NCI-H2081 (cell line): ENCODE measurements around the gene SLC50A1.
"Not testable (repeated sequence)": the region's sequence is repeated elsewhere in the genome, so short reads cannot be mapped to it uniquely, and the experiment has no call there.

Experiments used
- DNase-seq, 2 experiments: peaks; one replicate each; lab custom pipeline; 2025; lab: John Stamatoyannopoulos, UW

Gene SLC50A1

GRCh38 chr1:155117610-155118009 lies 18.0 kb upstream of the SLC50A1 start:
- no peak for DNase-seq

- DNase-seq = not testable (repeated sequence)
These were observed 17.6 kb upstream of the SLC50A1 start for GRCh38 chr1:155118090-155118489.

GRCh38 chr1:155120253-155120652 lies 15.4 kb upstream of the SLC50A1 start:
- no peak for DNase-seq

- no peak for DNase-seq
These were observed 14.4 kb upstream of the SLC50A1 start for GRCh38 chr1:155121249-155121648.

GRCh38 chr1:155122308-155122707 lies 13.3 kb upstream of the SLC50A1 start:
- DNase-seq = no peak

GRCh38 chr1:155123801-155124200 lies 11.9 kb upstream of the SLC50A1 start:
- DNase-seq = no peak

GRCh38 chr1:155124503-155125463 lies 10.9 kb upstream of the SLC50A1 start:
- DNase-seq = no peak

GRCh38 chr1:155125511-155125945 lies 10.1 kb upstream of the SLC50A1 start:
- no peak for DNase-seq

- DNase-seq = no peak
These were observed 9.6 kb upstream of the SLC50A1 start for GRCh38 chr1:155125946-155126555.

GRCh38 chr1:155126556-155127104 lies 9.0 kb upstream of the SLC50A1 start:
- peak in 1 of 2 experiments; percentile 48 for DNase-seq

GRCh38 chr1:155127105-155127966 lies 8.3 kb upstream of the SLC50A1 start, which contains the start of gene EFNA1:
Gene EFNA1, plus strand, starts transcription at chr1:155127876. Its CDS starts 102 bp downstream, at chr1:155127978.
- peak; percentile 53 to 54 for DNase-seq

GRCh38 chr1:155127967-155128754 lies 7.5 kb upstream of the SLC50A1 start:
- no peak for DNase-seq

- DNase-seq = peak; percentile 26 to 56
These were observed 6.7 kb upstream of the SLC50A1 start for GRCh38 chr1:155128755-155129473.

GRCh38 chr1:155130272-155131006 lies 5.2 kb upstream of the SLC50A1 start:
- no peak for DNase-seq

GRCh38 chr1:155131285-155131684 lies 4.4 kb upstream of the SLC50A1 start:
- no peak for DNase-seq

GRCh38 chr1:155131856-155132255 lies 3.8 kb upstream of the SLC50A1 start:
- no peak for DNase-seq

GRCh38 chr1:155133799-155134281 lies 1.8 kb upstream of the SLC50A1 start:
- DNase-seq = no peak

- DNase-seq = no peak
These were observed 1.3 kb upstream of the SLC50A1 start for GRCh38 chr1:155134322-155134721.

- DNase-seq = peak; percentile 55 to 68
These were observed 705 bp upstream of the SLC50A1 start for GRCh38 chr1:155134880-155135414.
